ENCODE data around the gene SRRM3.

DNA sequence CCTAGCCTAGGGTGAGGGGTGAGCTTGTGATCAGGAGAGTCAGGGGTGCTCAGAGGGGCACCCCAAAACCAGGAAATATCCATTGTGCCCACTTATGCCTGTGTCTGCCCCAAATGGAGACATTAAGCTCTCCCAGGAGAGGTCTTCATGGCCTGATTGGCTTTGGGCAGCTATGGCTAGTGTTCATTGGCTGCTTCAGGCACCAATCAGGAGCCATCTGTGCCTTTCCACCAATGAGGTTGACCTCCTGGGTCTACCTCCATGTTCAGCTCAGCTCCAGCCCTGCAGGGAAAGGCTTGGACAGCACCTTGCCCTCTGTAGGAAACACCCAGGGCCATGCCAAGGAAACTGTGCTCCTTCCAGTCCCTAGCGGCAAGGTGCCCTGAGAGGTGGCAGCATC, 76.8 kb downstream of the SRRM3 start:
- no peak for TF ChIP-seq CTCF (IDR thresholded peaks at IDR 0.05; ENCODE audit: insufficient read depth, low read depth, low read length)
- no peak for TF ChIP-seq EZH2 (IDR thresholded peaks at IDR 0.05; ENCODE audit: insufficient read depth, low read length)
